Activated T-cell treated with anti-CD3 and anti-CD28 coated beads, Interleukin-2, amount 50 U/mL, for 72 hours (primary cell): ENCODE data around the gene FFAR2. TPM values are rescaled to one million over a fixed set of nuclear protein-coding genes. Genes with fewer than 3 reads are reported as not detected.
A peak's percentile ranks its signal among the peaks of the same experiment; 100 is the strongest.
"Not testable (repeated sequence)": the region's sequence is repeated elsewhere in the genome, so short reads cannot be mapped to it uniquely, and the experiment has no call there.

Experiments used
- ATAC-seq, 2 donors: fragments of 150-1000 bp; cut with Tn5 transposase; replicated peaks in 1 of 2; 2 replicates each; pipeline ENCODE4 v1.10.0; 2021; ENCODE audit warnings: moderate library complexity in 2 of 2, mild to moderate bottlenecking in 1 of 2
- DNase-seq, 2 donors: peaks; one replicate each; pipeline ENCODE4 v3.0.0; 2021 to 2022; ENCODE audit warnings: mixed read lengths in 1 of 2
- H3K27ac Mint-ChIP-seq: one replicate; pipeline ENCODE4 v1.8.0; 2022; ENCODE audit warnings: mild to moderate bottlenecking, moderate library complexity, mixed read lengths
- H3K27me3 Mint-ChIP-seq: one replicate; pipeline ENCODE4 v1.8.0; 2022; ENCODE audit warnings: low read depth, mixed read lengths
- H3K36me3 Mint-ChIP-seq, 2 donors: one replicate each; pipeline ENCODE4 v1.8.0; 2022; ENCODE audit warnings: mixed read lengths in 2 of 2, mild to moderate bottlenecking in 1 of 2; ENCODE audit not compliant: insufficient read depth in 2 of 2
- H3K4me1 Mint-ChIP-seq: one replicate; pipeline ENCODE4 v1.8.0; 2022; ENCODE audit warnings: low read depth, mixed read lengths
- H3K4me3 Mint-ChIP-seq, 2 donors: one replicate each; pipeline ENCODE4 v1.8.0; 2022; ENCODE audit warnings: mild to moderate bottlenecking in 2 of 2, mixed read lengths in 2 of 2, moderate library complexity in 2 of 2
- H3K9me3 Mint-ChIP-seq, 2 donors: one replicate each; pipeline ENCODE4 v1.8.0; 2022; ENCODE audit warnings: mixed read lengths in 2 of 2
- total RNA-seq, 2 donors: library from RNA; stranded (reverse); gene quantifications; one replicate each; pipeline ENCODE4 v1.2.3, GENCODE V29; 2022

The FFAR2 gene
- total RNA-seq, 2 donors from 2014 or later: not detected

DNA sequence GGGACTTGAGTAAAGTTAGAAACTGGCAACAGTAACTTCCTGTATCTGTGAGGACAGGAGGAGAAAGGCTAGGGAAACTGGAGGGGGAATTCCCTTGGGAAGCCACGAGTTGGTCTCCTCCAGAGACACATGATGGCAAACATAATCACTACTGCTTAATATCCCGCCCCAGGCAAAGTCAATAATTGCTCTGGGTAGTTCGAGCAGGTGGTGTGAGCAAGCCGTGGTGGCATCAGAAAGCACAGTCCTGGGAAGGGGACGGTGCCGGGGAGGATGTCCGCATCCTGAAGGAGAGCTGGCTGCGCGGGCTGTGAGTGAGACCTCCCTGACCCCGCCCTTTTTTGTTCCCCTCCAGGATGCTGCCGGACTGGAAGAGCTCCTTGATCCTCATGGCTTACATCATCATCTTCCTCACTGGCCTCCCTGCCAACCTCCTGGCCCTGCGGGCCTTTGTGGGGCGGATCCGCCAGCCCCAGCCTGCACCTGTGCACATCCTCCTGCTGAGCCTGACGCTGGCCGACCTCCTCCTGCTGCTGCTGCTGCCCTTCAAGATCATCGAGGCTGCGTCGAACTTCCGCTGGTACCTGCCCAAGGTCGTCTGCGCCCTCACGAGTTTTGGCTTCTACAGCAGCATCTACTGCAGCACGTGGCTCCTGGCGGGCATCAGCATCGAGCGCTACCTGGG is 1.4 kb downstream of the FFAR2 start:
- H3K27ac Mint-ChIP-seq: no peak overlapping the region
- H3K27me3 Mint-ChIP-seq: peaks cover 47% of the 10 kb centered on the region
- peaks cover 55% of the 10 kb centered on the region for H3K4me1 Mint-ChIP-seq

DNA sequence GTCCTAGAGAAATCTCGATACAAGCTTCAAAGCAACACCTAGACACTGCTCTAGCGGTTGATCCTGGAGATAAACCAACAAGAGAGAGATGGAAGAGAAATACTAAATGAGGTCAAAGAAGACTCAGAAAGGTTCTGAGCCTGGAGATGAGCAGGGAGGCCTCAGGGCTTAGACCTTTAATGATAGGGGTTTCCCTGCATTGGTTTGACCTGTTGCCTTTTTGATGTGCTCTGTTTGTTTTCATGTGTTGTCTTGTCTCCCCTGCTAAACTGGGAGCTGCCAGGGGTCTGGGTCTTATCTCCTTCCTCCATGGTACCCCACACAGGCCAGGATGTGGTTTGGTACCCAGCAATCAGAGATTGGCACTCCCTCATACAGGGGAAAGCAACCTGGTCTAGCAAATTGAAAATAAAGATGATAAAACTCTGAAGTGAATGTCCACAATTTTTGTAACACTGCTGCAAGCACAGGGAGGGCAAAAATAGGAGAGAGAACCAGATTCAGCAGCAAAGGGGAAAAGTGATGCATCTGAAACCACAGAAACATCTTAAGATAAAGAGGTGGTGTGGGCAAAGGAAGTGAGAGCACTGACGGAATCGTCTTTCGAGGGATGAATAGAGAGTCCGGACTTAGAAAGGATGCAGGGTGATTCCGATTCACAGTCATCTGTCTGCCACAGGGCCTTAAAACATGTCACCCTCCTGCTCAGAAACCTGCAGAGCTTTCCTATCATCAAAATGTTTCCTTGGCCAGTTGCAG is 3.5 kb downstream of the FFAR2 start:
- DNase-seq (peak; percentile 53 to 54), ATAC-seq (peak; percentile 91 to 94)
- peak overlapping the region; percentile 5 for H3K27ac Mint-ChIP-seq
- H3K9me3 Mint-ChIP-seq: no peaks in the 10 kb centered on the region
- peaks cover 39% of the 10 kb centered on the region for H3K4me1 Mint-ChIP-seq
- peak overlapping the region; percentile 44 to 61 for H3K4me3 Mint-ChIP-seq
- no peaks in the 10 kb centered on the region for H3K36me3 Mint-ChIP-seq
- peaks cover 37% of the 10 kb centered on the region for H3K27me3 Mint-ChIP-seq

More for the DNA sequence above, 1.4 kb downstream of the FFAR2 start:
- Mint-ChIP-seq H3K4me3 (no peak overlapping the region), H3K9me3 (no peaks in the 10 kb centered on the region), H3K36me3 (no peaks in the 10 kb centered on the region)
- no peak for DNase-seq
- no peak for ATAC-seq

DNA sequence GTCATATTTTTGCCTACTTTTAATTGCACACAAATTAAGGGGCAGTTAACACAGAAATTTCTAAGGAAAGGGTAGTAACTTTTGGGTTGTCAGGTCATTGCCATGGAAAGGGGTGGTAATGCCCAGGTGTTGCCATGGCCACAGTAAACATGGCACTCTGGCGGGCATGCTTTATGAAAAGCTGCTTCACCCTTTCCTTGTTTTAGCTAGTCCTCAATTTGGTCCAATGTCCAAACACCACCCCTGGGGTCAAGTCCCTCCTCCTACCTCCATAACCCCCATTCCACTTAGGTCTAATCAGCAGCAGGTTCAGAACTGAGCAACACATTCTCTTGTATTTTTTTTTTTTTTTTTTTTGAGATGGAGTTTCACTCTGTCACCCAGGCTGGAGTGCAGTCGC is 6.6 kb downstream of the FFAR2 start:
- DNase-seq (no peak), ATAC-seq (no peak)
- H3K27me3 Mint-ChIP-seq: peaks cover 17% of the 10 kb centered on the region
- no peaks in the 10 kb centered on the region for H3K36me3 Mint-ChIP-seq
- H3K4me3 Mint-ChIP-seq: no peak overlapping the region
- H3K27ac Mint-ChIP-seq: no peak overlapping the region
- H3K9me3 Mint-ChIP-seq: no peaks in the 10 kb centered on the region
- H3K4me1 Mint-ChIP-seq: peaks cover 37% of the 10 kb centered on the region

DNA sequence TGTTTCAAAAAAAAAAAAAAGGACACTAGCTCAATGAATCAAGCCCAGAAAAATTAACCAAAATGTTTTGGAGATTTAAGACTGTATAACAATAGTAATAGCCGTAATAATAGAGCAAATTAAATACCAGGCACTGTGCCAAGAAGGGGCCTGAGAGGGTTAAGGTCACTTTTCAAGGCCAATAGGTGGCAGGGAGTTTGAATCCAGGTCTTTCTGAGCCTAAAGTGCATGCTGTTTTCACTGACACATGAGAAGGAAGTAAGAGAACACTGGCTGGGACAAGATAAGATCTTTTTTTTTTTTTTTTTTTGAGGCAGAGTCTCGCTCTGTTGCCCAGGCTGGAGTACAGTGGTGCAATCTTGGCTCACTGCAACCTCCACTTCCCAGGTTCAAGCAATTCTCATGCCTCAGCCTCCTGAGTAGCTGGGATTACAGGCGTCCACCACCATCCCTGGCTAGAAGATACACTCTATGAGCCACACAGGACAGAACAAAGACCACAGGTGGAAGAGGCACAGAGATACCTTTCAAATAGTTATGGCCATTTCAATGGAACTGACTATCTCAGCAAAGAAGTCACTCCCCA is 7.7 kb downstream of the FFAR2 start:
- no peak overlapping the region for H3K27ac Mint-ChIP-seq
- peaks cover 8% of the 10 kb centered on the region for H3K27me3 Mint-ChIP-seq
- H3K4me3 Mint-ChIP-seq: no peak overlapping the region
- H3K36me3 Mint-ChIP-seq: no peaks in the 10 kb centered on the region
- DNase-seq: no peak
- ATAC-seq: no peak
- H3K9me3 Mint-ChIP-seq: no peaks in the 10 kb centered on the region
- peaks cover 34% of the 10 kb centered on the region for H3K4me1 Mint-ChIP-seq

DNA sequence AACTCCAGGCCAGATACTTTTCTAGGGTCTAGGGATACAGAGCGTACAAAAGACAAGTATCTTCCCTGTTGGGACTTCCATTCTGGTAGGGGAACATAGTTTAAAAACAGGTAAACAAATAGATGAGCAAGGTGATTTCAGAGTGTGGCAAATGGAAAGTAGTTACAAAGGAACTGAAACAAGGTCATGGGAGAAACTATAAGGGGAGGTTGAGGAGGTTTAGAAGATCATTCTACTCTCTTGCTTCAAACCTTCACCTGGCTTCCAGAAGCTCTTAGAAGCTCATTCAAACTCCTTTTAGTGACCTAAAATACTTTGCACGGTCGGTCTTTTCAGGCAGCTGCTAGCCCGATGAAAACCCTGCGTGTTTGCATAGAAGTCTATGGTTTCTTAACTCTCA is 9.1 kb downstream of the FFAR2 start:
- peaks cover 23% of the 10 kb centered on the region for H3K4me1 Mint-ChIP-seq
- H3K9me3 Mint-ChIP-seq: no peaks in the 10 kb centered on the region
- H3K4me3 Mint-ChIP-seq: no peak overlapping the region
- DNase-seq: no peak
- H3K27me3 Mint-ChIP-seq: peaks cover 7% of the 10 kb centered on the region
- no peak overlapping the region for H3K27ac Mint-ChIP-seq
- no peak for ATAC-seq
- no peaks in the 10 kb centered on the region for H3K36me3 Mint-ChIP-seq

DNA sequence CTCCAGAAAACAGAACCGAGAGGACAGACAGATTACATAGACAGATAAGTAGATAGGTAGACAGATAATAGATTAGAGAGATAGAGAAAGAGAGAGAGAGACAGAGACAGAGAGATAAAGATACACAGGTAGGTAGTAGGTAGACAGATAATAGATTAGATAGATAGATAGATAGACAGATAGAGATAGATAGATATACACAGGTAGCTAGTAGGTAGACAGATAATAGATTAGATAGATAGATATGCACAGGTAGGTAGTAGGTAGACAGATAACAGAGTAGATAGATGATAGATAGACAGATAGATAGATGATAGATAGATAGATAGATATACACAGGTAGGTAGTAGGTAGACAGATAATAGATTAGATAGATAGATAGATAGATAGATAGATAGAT is 10.1 kb downstream of the FFAR2 start:
- Mint-ChIP-seq H3K27ac (peak overlapping the region; percentile 8), H3K36me3 (no peaks in the 10 kb centered on the region), H3K4me3 (no peak overlapping the region), H3K4me1 (peaks cover 25% of the 10 kb centered on the region), H3K27me3 (peaks cover 3% of the 10 kb centered on the region), H3K9me3 (no peaks in the 10 kb centered on the region)
- ATAC-seq (no peak), DNase-seq (no peak)

DNA sequence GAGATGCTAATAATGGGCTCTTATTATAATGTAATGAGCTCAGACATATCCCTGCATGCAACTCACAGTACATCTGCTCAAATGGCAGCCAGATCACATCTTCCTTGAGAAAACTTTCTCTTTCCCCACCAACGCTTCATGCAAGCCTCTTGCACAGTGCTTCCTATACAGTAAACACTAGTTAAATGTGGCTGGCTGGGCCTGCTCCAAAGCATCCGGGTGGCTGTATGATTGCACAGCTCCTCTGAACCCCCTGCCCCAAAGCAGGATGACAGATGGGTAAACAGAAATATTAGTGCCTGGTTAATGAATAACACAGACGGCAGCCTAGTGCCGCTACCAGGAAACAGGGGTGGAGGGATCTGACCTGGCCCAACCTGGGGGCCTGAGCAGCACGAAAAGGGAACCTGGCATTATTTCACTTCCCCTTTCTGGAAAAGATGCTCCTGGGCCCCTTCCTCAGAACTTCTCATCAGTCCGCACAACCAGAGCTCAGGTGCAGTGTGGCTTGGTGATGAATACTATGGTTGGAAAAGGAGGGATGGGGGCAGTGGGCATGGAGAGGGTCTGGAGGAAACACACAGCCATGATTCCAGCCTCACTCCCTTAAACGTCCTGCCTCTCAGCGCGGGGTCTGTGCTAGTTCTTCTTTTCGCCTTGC is 10.8 kb downstream of the FFAR2 start:
- DNase-seq: no peak
- H3K27ac Mint-ChIP-seq: no peak overlapping the region
- no peak overlapping the region for H3K4me3 Mint-ChIP-seq
- no peak for ATAC-seq
- H3K27me3 Mint-ChIP-seq: no peaks in the 10 kb centered on the region
- peaks cover 31% of the 10 kb centered on the region for H3K4me1 Mint-ChIP-seq
- H3K9me3 Mint-ChIP-seq: no peaks in the 10 kb centered on the region
- no peaks in the 10 kb centered on the region for H3K36me3 Mint-ChIP-seq

DNA sequence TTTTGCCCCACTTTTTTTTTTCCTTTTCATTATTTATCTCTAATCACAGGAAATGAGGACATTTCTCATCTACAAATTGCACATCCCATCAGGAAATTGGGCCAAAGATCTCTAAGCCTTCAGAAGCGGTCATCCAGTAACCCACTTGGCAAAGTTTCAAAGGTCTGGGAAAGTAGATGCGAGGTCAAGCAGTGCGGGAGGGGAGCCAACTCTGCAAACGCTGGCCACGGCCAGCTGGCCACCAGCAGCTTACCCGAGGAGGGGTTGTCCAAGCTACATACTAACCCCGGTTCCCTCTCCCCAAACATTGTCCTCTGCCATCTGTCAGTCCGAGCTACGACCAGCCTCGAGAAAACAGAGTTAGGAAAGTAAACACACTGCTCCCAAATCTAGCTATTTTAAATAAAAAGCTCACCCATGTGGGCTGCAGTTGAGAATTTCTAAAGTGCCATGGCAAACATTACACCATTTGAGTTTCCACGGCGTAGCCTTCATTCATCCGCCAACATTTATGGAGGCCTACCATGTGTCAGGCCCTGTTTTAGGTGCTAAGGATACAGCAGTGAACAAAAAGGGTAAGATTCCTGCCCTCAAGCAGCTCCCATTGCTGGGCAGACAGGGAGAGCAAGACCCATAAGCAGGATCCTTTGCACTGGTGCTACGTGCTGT is 11.5 kb downstream of the FFAR2 start:
- peaks cover 35% of the 10 kb centered on the region for H3K4me1 Mint-ChIP-seq
- H3K4me3 Mint-ChIP-seq: no peak overlapping the region
- H3K36me3 Mint-ChIP-seq: no peaks in the 10 kb centered on the region
- H3K27me3 Mint-ChIP-seq: no peaks in the 10 kb centered on the region
- H3K9me3 Mint-ChIP-seq: no peaks in the 10 kb centered on the region
- ATAC-seq (no peak), DNase-seq (no peak)
- no peak overlapping the region for H3K27ac Mint-ChIP-seq

DNA sequence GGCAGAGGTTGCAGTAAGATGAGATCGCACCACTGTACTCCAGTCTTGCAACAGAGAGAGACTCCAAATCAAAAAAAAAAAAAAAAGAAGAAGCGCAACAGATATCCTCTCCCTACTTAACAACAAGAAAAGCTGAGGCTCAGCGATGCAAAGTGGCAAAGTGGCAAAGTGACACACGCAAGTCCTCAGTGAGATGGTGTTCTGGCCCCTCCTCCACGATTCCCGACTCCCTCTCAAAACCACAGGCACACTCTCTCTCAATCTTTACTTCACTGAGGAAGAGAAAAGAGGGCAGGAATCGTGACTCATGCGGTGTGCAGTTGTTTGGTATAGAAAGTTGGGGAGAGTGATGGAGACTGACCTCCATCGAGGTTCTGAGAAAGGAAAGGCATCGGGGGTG is 12.6 kb downstream of the FFAR2 start:
- Mint-ChIP-seq H3K9me3 (no peaks in the 10 kb centered on the region), H3K27ac (no peak overlapping the region), H3K4me1 (peaks cover 35% of the 10 kb centered on the region), H3K4me3 (no peak overlapping the region), H3K36me3 (no peaks in the 10 kb centered on the region), H3K27me3 (peaks cover 6% of the 10 kb centered on the region)
- ATAC-seq (no peak), DNase-seq (no peak)

DNA sequence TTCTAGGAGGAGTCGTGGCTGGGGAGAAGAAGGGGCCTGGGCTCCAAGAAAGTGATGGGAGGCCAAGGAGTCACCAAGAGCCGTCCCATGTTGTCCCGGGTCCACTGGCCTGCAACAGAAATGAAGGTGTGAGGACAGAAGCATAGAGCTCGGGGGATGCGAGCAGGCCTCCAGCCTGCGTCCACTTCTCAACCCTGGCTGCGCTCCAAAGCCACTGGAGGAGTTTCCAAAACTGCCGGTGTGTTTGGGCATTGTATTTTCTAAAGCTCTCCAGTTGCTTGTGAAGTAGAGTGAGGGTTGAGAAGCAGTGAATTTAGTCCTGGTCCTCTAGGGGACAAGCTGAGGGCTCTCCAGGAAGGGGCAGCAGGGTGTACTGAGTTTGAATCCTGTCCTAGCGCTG is 13.0 kb downstream of the FFAR2 start:
- Mint-ChIP-seq H3K27ac (no peak overlapping the region), H3K4me3 (no peak overlapping the region), H3K36me3 (no peaks in the 10 kb centered on the region), H3K4me1 (peaks cover 35% of the 10 kb centered on the region), H3K27me3 (peaks cover 7% of the 10 kb centered on the region), H3K9me3 (no peaks in the 10 kb centered on the region)
- DNase-seq (no peak), ATAC-seq (no peak)

DNA sequence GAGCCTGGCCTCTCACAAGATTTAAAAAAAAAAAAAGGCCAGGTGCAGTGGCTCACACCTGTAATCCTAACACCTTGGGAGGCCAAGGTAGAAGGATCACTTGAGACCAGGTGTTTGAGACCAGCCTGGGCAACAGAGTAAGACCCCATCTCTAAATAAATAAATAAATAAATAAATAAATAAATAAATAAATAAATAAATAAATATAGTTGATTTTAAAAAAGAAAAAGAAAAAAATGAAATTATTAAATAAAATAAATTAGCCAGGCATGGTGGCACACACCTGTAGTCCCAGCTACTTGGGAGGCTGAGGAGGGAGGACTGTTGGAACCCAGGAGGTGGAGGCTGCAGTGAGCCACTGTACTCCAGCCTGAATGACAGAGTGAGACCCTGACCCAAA is 13.7 kb downstream of the FFAR2 start:
- not testable (repeated sequence) for H3K27ac Mint-ChIP-seq, DNase-seq, ATAC-seq, H3K36me3 Mint-ChIP-seq, H3K27me3 Mint-ChIP-seq, H3K4me3 Mint-ChIP-seq, H3K9me3 Mint-ChIP-seq
- H3K4me1 Mint-ChIP-seq: peaks cover 35% of the 10 kb centered on the region

DNA sequence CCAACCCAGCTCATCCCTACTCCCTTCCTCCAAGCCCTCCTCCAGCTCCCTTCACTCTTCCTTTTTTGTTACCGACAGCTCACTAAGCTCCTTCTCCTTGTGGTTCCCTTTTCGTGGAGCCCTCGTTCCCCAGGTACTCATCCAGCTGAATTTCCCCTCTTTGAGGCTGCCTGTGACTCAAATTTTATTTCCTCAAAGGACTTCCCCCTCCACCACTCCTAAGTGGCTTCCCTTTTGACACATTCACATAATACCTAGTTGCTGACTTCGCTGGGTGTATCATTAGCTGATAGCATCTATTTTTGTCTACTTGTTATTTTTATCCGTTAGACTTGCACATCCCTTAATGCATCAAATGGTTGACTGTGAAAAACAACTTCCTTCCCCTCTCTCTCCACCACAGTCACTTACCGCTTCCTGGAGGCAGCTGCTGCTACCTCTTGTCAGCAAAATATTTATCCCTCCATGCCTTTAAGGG is 14.5 kb downstream of the FFAR2 start:
- H3K36me3 Mint-ChIP-seq: no peaks in the 10 kb centered on the region
- H3K27ac Mint-ChIP-seq: peak overlapping the region; percentile 13
- H3K27me3 Mint-ChIP-seq: peaks cover 7% of the 10 kb centered on the region
- ATAC-seq (peak; percentile 88 to 91), DNase-seq (peak; percentile 29 to 37)
- H3K9me3 Mint-ChIP-seq: no peaks in the 10 kb centered on the region
- peak overlapping the region; percentile 50 to 65 for H3K4me3 Mint-ChIP-seq
- peaks cover 28% of the 10 kb centered on the region for H3K4me1 Mint-ChIP-seq
